SH-SY5Y (cell line): Measurements from ENCODE around the gene TXNRD1.

Experiments used
- GATA2 ChIP-seq: IDR thresholded peaks from 2 replicates; pipeline ENCODE4 v1.6.1; 2011; ENCODE audit warnings: mild to moderate bottlenecking, low read depth, low read length
- GATA3 ChIP-seq: IDR thresholded peaks from 2 replicates; pipeline ENCODE4 v1.6.1; 2011; ENCODE audit warnings: low read depth, mild to moderate bottlenecking, low read length, moderate library complexity

- TF ChIP-seq GATA2 (no peak), GATA3 (no peak)
Observed at GRCh38 chr12:104323899-104324298, 108.3 kb downstream of the TXNRD1 start.
